GM20000 (cell line): ENCODE measurements around the gene SELENON.

Experiments used
- DNase-seq: peaks from one replicate; pipeline ENCODE4 v3.0.0; 2012; ENCODE audit warnings: low spot score
- CTCF ChIP-seq: IDR thresholded peaks from 2 replicates; pipeline ENCODE4 v1.5.1; 2012; ENCODE audit warnings: mild to moderate bottlenecking, control low read depth; ENCODE audit errors: extremely low read depth, missing control alignments

Gene SELENON

GRCh38 chr1:25795946-25796810 is 3.8 kb upstream of the SELENON start:
- no peak for DNase-seq
- TF ChIP-seq CTCF = no peak

- peak; percentile 73 for DNase-seq
- TF ChIP-seq CTCF = peak; percentile 86
Observed at GRCh38 chr1:25796811-25797458, 3.1 kb upstream of the SELENON start.

GRCh38 chr1:25797939-25798338 is 2.1 kb upstream of the SELENON start:
- no peak for DNase-seq

GRCh38 chr1:25798666-25799351 is 1.2 kb upstream of the SELENON start:
- TF ChIP-seq CTCF = no peak
- DNase-seq = no peak

More at GRCh38 chr1:25797939-25798338, 2.1 kb upstream of the SELENON start:
- peak; percentile 40 for TF ChIP-seq CTCF

- DNase-seq = no peak
- TF ChIP-seq CTCF = no peak
Observed at GRCh38 chr1:25799352-25799934, 550 bp upstream of the SELENON start.

GRCh38 chr1:25800703-25801377 is 847 bp downstream of the SELENON start:
- no peak for TF ChIP-seq CTCF
- no peak for DNase-seq
